WTC11 (cell line): Measurements from ENCODE around the gene RAB35.

Source experiments
- RORB ChIP-seq: fragments of 250-450 bp; sonication (Bioruptor Pico); IDR thresholded peaks from 2 replicates; pipeline ENCODE4 v1.9.0; 2021; ENCODE audit warnings: mild to moderate bottlenecking
- TF ChIP-seq, protein P1 (sequence below): fragments of 200-600 bp; IDR thresholded peaks from 2 replicates; pipeline ENCODE4 v1.8.0; 2022; ENCODE audit warnings: antibody characterized with exemption

DNA sequence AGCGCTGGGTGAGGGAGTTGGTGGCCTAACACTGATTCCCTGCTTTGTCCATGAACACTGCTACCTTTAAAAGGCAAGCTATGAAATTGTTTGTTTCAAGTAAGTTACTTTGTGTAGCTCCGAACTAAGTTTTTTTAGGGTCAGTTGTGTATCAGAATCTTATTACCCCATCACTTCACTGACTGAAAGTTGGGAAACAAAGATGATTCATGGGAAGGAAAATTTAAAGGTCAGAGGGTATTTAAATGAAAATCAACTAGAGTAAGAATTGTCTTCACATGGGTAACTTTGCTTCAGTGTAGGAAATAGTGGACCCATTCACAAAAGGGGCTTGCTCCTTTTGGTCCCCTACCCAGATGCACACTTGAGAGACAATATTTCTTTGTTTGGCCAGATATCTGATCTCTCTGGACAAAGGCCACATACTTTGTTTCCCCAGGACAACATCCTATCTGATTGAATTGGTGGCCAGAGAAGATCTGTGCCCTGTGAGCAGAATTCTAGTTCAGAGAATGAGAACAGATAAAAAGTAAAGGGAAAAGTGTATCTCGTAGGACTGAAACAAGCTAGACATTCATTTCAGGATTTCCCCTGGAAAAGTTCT is 53.5 kb downstream of the RAB35 start:
- TF ChIP-seq RORB (CRISPR knock-in tag), result no peak
- TF ChIP-seq, protein P1, sequence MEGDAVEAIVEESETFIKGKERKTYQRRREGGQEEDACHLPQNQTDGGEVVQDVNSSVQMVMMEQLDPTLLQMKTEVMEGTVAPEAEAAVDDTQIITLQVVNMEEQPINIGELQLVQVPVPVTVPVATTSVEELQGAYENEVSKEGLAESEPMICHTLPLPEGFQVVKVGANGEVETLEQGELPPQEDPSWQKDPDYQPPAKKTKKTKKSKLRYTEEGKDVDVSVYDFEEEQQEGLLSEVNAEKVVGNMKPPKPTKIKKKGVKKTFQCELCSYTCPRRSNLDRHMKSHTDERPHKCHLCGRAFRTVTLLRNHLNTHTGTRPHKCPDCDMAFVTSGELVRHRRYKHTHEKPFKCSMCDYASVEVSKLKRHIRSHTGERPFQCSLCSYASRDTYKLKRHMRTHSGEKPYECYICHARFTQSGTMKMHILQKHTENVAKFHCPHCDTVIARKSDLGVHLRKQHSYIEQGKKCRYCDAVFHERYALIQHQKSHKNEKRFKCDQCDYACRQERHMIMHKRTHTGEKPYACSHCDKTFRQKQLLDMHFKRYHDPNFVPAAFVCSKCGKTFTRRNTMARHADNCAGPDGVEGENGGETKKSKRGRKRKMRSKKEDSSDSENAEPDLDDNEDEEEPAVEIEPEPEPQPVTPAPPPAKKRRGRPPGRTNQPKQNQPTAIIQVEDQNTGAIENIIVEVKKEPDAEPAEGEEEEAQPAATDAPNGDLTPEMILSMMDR, result no peak
